Stimulated activated CD4-positive, alpha-beta T cell treated with anti-CD3 and anti-CD28 coated beads, Interleukin-15, amount 100 ng/mL, for 24 hours (primary cell): ENCODE results near the gene AOAH.
"Not testable (repeated sequence)": the region's sequence is repeated elsewhere in the genome, so short reads cannot be mapped to it uniquely, and the experiment has no call there.

ENCODE experiments used
- DNase-seq: peaks from one replicate; pipeline ENCODE4 v3.0.0-alpha.2; 2020

Gene AOAH

DNA sequence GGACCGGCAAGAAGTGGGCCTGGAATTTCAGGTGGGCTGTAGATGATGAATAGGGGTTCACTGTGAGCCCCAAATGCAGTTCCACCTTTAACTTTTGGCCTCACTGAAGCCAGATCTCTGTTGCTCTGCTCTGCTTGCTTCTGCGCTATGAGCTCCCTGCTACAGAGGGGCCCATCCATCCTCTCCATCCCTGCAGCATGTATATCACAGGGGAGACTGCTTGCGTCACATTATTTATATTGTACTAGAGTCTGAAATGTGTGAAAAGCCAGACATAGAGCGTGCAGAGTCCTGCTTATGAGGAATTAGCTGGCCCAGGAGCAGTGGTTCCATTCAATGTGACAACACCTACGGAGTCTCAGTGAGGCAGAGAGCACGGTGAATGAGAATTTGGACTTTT, 69.9 kb downstream of the AOAH start:
- DNase-seq, result no peak

DNA sequence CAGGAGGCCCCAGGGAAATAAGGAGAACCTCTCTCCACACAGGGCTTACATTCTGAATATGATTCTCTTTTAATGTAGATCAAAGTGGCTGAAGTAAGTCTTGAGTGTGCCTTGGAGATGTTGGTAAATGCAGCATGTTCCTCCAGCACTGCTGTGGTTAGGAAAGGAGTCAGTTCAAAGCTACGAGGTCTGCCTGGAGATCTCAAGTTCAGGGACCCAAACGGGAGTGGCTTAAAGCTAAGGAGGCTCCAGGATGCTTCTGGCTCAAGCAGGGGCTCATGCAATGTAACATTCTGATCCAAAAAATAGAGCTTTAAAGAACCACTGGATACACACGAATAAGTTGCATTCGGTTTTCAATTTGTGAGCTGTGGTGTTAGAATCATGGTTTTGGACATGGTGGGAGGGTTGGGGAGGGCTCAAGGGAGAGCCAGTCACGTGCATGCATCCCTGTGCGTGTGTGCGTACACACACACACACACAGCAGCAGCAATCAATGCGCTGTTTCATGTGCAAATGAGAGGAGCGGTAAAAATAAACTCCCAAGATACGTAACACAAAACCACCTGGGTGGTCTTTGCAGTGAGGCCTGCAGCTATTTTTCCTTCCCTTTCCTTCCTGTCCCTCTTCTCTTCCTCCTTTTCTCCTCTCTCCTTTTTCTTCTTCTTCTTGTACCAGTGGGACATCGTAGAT, 70.5 kb downstream of the AOAH start:
- DNase-seq, result no peak

DNA sequence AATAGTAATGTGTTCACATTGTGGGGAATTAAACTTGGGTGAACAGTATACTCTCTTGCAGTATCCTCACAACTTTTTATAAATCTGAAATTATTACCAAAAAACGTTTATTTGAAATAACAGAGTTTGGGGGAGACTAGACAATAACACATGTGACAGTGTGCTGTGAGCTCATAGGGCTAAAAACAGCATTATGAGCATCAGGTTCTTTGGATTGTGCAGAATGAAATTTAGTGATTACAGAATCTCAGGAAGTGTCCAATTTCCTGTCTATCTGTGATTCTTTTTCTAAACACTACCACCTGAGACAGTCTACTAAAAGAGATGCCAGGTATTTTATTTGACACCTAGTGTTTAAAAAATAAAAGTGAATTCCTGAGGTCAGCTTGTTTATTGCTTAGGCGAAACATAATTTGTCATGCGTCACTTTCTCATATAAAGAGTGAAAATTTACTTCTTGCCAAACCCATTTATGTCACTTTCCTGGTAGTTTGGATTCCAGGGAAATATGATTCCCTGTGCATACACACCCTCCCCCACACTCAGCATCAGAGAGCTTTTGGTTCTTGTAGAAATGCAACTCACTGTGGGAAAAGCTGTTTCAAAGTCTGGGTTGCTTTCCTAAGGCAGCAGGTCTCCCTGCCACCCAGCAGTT, 71.2 kb downstream of the AOAH start:
- no peak for DNase-seq

DNA sequence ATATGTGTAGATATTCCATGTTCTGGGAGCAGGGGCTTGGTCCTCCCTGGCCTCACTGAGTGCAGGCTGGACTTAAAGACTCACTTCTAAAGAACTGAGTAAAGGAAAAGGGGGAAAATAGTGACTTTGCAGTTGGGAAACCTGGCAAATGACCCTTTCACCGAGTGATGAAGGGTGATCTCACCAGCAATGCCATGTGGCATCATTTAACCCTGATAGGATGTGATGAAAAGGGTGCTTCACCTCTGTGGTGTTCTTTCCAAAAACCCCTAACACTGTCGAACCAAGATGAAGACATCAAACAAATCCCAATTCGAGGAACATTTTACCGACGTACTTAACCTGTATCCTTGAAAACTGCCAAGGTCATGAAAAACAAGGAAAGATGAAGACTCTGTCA, 71.9 kb downstream of the AOAH start:
- no peak for DNase-seq

DNA sequence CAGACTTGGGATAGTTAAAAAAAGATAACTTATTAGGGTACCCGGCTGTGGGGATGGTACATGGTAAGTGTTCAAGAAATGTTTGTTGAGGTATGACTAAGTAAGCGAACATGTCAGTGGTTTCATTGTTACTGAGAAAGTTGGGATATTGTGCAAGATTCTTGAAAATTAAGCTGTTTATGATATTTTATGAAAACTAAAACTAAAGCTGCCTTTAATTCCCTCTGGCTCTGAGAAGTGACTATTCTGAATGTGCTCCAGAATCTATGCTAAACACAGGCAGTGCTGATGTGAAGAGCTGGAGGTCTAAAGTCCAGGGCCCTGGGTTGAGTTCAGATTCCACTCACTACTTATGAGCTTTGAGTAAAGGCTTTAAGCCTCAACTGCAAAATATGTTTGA, 72.9 kb downstream of the AOAH start:
- no peak for DNase-seq

DNA sequence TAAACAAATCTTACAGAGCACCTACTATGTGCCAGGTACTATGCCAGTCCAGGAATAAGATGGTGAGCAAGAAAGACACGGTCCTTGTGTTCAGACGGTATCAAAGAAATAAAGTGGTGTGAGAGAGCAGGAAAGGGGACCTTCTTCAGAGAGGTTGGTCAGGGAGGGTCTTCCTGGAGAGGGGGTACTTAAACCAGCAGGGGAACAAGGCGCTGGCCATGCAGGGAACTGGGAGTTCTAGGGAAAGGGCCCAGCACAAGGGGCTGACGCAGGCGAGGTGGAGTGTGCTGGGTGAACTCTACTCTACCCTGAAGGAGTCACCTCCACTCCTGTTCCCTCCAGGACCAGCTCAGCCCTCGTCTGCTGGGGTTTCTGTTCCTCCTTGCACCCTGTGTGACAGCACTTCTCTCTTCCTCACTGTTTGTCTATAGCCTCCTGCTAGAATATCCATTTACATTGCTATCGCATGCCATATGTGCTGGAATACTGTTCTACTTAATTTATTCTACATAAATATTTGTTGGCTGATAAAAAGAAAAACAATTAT, 73.5 kb downstream of the AOAH start:
- DNase-seq, result no peak

DNA sequence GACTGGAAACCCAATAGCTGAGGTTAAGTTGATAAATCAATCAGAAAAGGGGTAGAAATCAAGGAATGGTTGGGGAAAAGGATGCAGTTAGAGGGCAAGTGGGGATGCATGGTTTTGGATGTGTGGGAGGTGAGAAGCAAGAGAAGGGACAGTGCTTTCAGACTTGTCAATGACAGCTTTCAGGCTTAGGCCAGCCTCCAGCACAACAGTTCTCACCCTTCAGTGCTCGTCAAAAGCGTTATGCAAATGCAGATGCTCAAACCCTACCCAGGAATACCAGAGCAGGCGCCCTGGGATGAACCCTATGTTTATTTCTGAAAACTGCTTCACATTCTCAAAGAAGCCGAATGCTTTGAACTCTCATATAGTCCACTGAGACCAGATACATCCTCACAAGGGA, 74.0 kb downstream of the AOAH start:
- DNase-seq, result no peak

DNA sequence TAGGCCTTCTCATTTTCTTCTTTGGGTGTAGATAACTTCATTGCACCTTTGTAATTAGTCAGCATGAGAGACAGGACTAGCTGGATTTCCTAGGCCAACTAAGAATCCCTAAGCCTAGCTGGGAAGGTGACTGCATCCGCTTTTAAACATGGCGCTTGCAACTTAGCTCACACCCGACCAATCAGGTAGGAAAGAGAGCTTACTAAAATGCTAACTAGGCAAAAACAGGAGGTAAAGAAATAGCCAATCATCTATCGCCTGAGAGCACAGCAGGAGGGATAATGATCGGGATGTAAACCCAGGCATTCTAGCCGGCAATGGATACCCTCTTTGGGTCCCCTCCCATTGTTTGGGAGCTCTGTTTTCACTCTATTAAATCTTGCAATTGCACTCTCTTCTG, 75.0 kb downstream of the AOAH start:
- DNase-seq, result not testable (repeated sequence)

DNA sequence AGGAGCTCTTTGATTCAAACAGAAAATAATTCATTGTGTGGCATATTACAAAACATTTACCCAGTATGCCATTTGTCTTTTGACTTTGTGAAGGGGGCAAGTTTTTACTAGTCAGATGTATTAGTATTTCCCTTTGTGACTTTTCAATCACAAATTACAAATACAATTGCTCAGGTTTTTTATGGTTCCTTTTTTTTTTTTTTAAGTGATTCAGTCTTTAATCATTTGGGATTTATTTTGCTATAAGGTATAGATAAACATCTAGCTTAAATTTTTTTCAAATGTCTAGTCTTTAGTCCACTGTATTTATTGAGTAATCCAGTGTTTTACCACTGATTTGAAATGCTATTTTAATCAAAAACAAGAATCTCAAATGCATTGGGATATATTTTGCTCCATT, 75.9 kb downstream of the AOAH start:
- no peak for DNase-seq

DNA sequence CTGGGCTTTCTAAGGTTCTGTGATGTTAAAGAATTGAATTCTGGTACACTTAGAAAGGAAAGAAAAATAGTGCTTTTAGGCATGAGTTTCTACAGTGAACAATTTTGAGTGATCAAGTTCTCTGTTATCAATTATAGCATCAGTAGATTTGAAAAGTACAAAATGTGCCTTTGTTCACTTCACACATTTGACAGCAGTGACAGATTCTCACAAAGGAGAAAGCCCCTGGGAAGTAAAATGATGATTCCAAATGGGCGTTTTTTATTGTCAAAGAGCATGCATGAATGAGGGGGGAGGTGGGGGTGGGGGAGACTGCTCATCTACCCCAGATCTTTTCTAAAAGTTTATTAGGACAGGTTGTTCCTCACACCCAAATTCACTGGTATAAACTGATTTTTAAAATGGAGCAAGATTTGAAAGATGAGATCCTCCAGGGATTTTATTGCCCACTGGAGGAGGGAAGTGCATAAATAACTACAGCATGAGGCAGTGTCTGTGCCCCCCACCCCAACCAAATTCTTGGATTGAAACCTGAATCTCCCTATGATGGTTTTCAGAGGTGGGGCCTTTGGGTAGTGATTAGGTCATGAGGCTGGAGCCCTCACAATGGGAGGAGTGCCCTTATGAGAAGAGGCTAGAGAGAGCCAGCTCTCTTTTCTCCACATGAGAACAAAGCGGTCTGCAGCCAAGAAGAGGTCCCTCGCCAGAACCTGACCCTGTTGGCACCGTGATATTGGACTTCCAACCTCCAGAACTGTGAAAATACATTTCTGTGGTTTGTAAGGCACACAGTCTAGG, 79.5 kb downstream of the AOAH start:
- DNase-seq, result no peak

DNA sequence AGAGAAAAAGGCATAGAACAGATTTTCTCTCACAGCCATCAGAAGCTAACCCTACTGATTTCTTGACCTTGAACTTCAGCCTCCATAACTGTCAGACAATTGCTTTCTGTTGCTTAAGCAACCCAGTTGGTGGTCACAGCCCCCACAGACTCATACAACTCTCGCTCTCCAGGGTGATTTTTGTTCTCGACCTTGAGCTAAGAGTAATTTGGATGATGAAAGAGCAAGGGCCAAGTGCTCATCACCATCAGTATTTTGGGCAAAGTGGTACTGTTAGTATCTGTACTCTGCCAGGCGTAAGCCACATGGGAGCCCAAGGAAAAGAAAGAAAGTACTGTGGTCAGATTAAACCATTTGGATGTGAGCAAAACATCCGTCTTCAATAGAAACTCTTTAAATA, 81.9 kb downstream of the AOAH start:
- DNase-seq, result no peak

DNA sequence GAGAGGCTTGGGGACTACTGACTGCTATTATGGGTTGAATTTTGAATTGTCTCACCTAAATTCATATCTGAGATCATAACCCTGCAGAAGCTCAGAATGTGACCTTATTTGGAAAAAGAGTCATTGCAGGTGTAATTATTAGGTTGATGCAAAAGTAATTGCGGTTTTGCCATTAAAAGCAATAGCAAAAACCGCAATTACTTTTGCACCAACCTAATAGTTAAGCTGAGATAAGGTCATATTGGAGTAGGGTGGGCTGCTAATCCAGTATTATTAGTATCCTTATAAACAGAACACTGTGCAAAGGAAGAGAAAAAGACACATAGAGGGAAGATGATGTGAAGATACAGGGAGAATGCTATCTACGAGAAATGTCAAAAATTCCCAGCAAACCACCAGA, 82.3 kb downstream of the AOAH start:
- DNase-seq, result no peak

DNA sequence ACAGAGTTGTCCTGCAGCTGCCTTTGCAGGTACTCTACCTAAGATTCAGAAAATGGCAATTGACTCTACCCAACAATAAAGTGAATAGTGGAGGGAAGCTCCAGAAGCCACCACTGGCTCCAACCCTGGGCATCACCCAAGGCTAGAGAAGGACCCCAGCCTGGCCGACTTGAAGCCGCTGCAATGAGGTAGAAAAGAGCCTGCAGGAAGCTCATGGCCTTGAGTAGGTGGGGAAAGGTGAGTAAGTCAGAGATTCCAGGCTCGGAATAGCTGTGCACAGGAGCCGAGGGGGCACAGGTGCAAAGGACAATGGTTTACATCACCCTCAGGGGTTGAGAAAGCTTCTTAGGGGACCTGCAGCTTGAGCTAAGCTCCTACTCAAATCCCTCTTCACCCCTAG, 83.6 kb downstream of the AOAH start:
- no peak for DNase-seq

DNA sequence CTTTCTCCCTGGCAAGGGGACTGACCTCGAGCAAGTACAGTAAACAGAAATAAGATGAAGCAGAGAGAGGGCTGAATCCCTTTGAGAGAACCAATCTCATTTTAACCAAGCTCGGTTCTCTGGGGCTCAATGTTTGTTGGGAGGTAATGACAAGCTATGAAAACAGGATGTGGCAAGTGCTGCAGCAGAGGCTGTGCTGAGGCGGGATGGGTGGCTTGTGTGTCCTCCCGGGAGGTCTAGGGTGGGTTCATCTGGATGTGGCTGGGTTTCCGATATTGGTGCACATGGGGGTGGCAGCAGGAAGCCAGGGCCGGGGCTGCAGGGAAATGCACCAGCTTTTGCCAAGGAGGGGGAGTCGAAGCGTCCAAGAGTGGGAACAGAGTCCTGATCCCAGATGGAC, 84.5 kb downstream of the AOAH start:
- peak; percentile 40 for DNase-seq

DNA sequence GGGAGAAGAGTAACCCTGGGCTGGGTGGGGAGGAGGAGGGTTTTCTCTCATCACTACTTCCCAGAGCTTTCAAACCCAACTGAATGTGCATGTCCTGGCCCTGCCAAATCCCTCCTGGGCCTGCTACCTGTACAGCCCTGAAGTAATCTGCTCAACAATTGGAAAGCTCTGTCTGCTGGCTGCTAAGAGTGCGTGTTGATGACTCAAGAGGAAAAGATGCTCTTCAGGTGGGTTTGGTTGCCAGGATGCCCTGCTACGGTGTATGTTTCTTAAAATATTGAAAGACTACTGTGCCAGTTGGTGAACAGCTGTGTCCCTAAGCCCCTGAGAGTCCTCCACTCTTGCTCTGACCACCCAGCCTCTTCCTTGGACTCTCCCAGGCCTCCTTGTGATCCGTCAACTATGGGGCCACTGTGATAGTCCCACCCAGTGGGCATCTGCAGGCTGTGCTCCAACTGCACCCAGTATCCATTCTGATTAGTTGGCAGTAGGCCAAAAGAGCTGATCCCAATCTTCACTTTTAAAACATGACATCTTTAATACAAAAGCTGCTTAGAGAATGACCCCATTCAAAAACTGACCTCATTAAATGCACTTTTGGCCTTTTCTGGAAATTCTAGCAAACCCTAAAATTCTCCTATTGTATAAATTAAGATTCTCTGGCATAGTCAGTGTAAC, 85.6 kb downstream of the AOAH start:
- no peak for DNase-seq

DNA sequence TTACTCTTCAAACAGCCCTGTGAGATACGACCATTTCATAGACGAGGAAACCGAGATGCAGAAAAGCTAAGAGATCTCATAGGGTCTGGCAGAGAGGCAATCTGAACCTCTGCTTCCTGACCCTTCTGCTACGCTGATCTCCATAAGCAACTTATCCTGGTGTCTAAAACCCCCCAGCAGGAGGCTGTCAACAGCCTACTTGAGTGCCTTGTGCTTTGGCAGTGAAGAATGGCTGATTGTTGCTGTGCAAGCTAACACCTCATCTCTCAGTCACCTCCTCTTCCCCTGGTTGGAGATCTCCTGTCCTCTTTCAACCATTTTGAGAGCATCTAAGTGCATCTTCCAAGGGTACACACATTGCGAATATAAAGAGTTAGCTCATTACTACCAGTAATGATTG, 86.2 kb downstream of the AOAH start:
- DNase-seq, result no peak

DNA sequence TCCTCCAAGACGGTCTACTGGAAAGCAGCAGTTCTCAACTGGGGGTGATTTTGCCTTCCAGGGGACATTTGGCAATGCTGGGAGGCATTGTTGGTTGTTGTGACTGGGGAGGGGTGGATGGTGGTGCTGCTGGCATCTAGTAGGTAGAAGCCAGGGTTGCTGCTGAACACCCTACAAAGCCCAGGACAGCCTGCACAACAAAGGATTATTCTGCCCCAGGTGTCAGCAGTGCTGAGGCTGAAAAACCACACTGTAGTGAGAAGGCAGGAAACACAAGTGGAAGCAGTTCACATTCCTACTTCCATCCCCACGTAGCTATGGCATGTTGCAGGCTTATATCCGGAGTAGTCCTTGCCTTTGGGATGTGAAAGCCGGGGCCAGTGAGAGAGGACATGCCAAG, 86.9 kb downstream of the AOAH start:
- DNase-seq, result no peak

DNA sequence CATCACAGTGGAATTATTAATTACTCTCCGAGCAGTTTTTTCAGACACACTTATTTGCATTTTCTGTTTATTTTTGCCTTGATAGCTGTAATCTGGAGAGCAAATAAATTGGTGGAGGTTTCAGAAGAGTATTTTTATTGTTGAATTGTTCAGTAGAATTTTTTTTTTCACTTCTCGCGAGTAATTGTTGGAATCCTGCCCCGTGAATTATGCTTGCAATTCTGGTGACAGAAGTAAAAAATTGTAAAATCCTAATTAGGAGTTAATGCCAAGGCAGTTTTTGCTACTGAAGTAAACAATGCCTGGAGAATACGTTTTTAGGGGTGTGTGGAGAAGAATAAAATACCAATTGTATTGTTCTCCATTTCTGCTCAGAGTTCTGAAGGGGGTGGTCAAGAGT, 88.2 kb downstream of the AOAH start:
- DNase-seq, result no peak

DNA sequence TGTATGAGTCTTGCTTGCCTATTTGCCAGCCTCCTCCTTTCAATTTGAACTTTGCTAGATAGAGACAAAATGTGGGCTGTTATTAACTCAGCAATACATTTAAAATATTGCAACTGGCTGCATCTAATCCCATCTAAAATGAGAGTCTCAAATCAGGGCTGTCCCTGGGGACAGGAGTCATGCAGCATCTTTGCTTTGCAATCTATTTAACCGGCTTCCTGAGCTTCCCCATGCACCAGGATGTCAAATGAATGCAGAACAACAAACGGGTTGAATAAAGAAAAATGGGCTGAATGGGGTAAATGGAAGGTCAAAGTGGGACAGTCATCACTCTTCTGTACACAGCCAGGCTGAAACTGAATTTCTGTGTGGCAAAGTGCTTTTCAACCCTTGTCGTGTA, 89.2 kb downstream of the AOAH start:
- no peak for DNase-seq

DNA sequence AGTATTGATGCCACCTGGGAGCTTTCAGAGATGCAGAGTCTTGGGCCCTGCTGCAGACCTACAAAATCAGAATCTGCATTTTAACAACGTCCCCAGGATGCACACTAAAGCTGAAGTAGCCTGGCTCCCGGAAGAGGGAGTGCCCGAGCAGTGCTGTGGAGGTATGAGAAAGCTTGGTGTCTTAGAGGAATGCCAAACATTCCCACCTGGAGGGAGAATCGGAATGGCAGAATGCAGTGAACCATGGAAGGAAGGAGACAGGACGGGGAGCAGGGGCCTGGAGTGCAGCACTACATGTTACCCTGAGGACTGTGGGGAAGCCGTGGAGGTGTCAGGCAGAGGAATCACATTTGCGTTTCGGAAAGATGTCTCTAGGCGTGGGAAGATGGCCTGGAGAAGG, 90.9 kb downstream of the AOAH start:
- no peak for DNase-seq

DNA sequence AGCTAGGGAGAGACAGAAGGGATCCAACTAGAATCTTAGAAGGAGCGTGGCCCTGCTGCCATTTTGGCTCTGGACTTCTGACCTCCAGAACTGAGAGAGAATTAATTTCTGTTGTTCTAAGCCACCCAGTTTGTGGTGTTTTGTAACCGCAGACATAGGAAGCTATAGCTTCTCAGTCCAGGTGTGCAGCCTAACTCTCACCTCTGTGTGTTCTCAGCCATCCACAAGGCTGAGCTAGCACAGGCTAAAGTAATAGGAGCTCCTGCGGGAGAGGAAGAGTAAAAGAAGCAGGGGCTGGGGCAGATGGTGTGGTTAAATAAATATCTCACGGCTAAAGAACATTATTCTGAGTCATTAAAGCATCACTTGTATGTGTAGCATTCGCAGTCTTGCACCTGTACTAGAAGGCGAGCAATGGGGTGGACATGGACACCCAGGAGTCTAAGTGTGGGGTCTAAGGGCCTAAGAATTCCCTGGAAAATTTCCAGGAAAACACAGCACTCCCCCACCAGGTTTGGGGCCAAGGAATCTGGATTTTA, 94.1 kb downstream of the AOAH start:
- DNase-seq, result no peak

DNA sequence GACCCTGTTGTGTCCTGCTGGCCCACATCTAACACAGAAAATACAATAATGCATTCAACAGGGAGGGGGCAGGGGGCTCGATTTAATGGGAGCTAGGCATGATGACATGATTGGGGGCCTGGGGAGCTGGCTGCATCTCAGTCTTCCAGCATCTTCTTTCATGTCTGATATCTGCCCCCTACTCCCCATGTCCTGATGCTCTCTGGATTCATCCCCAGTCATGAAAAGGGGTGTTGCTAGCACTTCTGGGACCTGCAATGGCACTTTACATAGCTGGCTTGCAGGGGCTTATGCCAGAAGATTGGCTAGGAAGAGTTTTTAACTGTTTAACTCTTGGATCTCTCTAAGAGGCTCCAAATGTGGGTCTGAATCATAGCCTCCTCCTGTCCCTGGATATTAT, 94.9 kb downstream of the AOAH start:
- DNase-seq, result no peak

DNA sequence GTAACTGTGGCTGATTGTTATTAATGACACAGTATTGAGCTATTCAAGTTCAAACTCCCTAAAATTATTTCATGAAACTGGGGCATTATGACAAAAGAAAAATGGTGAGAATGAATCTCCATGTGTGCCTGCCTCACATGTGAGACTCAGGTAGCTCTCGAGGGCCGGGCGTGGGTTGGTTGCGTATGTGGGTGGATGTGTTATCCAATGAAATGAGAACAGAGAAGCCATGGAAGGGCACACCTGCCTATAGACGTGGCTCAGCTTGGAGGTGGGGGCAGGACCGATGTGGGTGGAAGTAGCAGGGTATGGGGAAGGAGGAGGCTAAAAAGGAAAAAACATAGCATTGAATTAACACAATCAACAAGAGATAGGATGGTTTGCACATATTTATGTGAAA, 96.5 kb downstream of the AOAH start:
- DNase-seq, result no peak
